ENCODE data around the gene COL11A1. TPM values are rescaled to one million over a fixed set of nuclear protein-coding genes. Genes with fewer than 3 reads are reported as not detected.

The COL11A1 gene
- total RNA-seq, 1 experiment from 2014 or later: not detected

- Mint-ChIP-seq H3K27me3 (ENCODE audit: insufficient read depth, unreplicated experiment) (no peaks in the 10 kb centered on the region), H3K27ac (ENCODE audit: unreplicated experiment) (no peak overlapping the region), H3K4me3 (ENCODE audit: unreplicated experiment) (no peak overlapping the region), H3K36me3 (ENCODE audit: insufficient read depth, unreplicated experiment) (no peaks in the 10 kb centered on the region), H3K4me1 (ENCODE audit: low read depth, unreplicated experiment) (no peaks in the 10 kb centered on the region), H3K9me3 (ENCODE audit: unreplicated experiment) (no peaks in the 10 kb centered on the region)
- ChIA-PET CTCF (no interaction called here), POLR2A (no interaction called here)
- H3K27me3 ChIP-seq (replicated peaks; ENCODE audit: control insufficient read depth, insufficient read depth, low read length): no peaks in the 10 kb centered on the region
- H3K9me3 ChIP-seq: no peaks in the 10 kb centered on the region
- TF ChIP-seq, protein P1, sequence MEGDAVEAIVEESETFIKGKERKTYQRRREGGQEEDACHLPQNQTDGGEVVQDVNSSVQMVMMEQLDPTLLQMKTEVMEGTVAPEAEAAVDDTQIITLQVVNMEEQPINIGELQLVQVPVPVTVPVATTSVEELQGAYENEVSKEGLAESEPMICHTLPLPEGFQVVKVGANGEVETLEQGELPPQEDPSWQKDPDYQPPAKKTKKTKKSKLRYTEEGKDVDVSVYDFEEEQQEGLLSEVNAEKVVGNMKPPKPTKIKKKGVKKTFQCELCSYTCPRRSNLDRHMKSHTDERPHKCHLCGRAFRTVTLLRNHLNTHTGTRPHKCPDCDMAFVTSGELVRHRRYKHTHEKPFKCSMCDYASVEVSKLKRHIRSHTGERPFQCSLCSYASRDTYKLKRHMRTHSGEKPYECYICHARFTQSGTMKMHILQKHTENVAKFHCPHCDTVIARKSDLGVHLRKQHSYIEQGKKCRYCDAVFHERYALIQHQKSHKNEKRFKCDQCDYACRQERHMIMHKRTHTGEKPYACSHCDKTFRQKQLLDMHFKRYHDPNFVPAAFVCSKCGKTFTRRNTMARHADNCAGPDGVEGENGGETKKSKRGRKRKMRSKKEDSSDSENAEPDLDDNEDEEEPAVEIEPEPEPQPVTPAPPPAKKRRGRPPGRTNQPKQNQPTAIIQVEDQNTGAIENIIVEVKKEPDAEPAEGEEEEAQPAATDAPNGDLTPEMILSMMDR (IDR thresholded peaks at IDR 0.05; ENCODE audit: insufficient read depth in 1 of 2, low read depth in 1 of 2, low read length in 1 of 2, severe bottlenecking in 1 of 2, unreplicated experiment in 1 of 2): no peak
- intact Hi-C loops (cut with micrococcal nuclease; ENCODE audit: unreplicated experiment): no loop called here
- no TSS peak for BruUV-seq (replicated peaks)
- H3K4me3 ChIP-seq (ENCODE audit: low read depth, low read length): no peak overlapping the region
- H3K4me1 ChIP-seq: no peaks in the 10 kb centered on the region
- no peak for DNase-seq
- no peaks in the 10 kb centered on the region for H3K36me3 ChIP-seq (ENCODE audit: control insufficient read depth, insufficient read depth, low read length)
Observed at GRCh38 chr1:103089221-103089620, 19.1 kb downstream of the COL11A1 start.

GRCh38 chr1:103087256-103087655, 21.1 kb downstream of the COL11A1 start:
- ChIA-PET POLR2A (no interaction called here), CTCF (no interaction called here)

DNA sequence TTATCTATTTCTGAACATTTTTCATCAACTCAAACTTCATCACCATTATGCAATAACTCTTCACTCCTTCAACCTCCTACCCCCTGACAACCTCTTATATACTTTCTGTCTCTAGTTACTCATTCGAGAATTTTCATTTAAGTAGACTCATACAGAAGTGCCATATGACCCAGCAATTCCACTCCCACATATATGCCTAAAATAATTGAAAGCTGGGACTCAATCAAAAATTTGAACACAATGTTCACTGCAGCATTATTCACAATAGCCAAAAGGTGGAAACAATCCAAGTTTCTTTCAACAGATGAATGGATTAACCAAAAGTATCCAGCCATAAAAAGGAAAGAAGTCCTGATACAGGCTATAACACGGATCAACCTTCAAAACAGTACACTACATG, 24.1 kb downstream of the COL11A1 start:
- no peaks in the 10 kb centered on the region for H3K27me3 Mint-ChIP-seq (ENCODE audit: insufficient read depth, unreplicated experiment)
- DNase-seq: no peak
- H3K27me3 ChIP-seq (replicated peaks; ENCODE audit: control insufficient read depth, insufficient read depth, low read length): no peaks in the 10 kb centered on the region
- H3K27ac Mint-ChIP-seq (ENCODE audit: unreplicated experiment): no peak overlapping the region
- no peaks in the 10 kb centered on the region for H3K9me3 ChIP-seq
- H3K4me3 Mint-ChIP-seq (ENCODE audit: unreplicated experiment): no peak overlapping the region
- intact Hi-C loops (cut with micrococcal nuclease; ENCODE audit: unreplicated experiment): no loop called here
- no peaks in the 10 kb centered on the region for H3K4me1 ChIP-seq
- no peaks in the 10 kb centered on the region for H3K9me3 Mint-ChIP-seq (ENCODE audit: unreplicated experiment)
- BruUV-seq (replicated peaks): no TSS peak
- CTCF ChIA-PET: no interaction called here
- H3K36me3 Mint-ChIP-seq (ENCODE audit: insufficient read depth, unreplicated experiment): no peaks in the 10 kb centered on the region
- POLR2A ChIA-PET: no interaction called here
- H3K4me3 ChIP-seq (ENCODE audit: low read depth, low read length): no peak overlapping the region
- TF ChIP-seq, protein P1 (IDR thresholded peaks at IDR 0.05; ENCODE audit: insufficient read depth in 1 of 2, low read depth in 1 of 2, low read length in 1 of 2, severe bottlenecking in 1 of 2, unreplicated experiment in 1 of 2): no peak
- no peaks in the 10 kb centered on the region for H3K36me3 ChIP-seq (ENCODE audit: control insufficient read depth, insufficient read depth, low read length)
- H3K4me1 Mint-ChIP-seq (ENCODE audit: low read depth, unreplicated experiment): no peaks in the 10 kb centered on the region

More at GRCh38 chr1:103087256-103087655, 21.1 kb downstream of the COL11A1 start:
- H3K9me3 Mint-ChIP-seq (ENCODE audit: unreplicated experiment): no peaks in the 10 kb centered on the region
- DNase-seq: no peak
- Histone ChIP-seq H3K4me1 (no peaks in the 10 kb centered on the region), H3K4me3 (ENCODE audit: low read depth, low read length) (no peak overlapping the region), H3K9me3 (no peaks in the 10 kb centered on the region), H3K27me3 (replicated peaks; ENCODE audit: control insufficient read depth, insufficient read depth, low read length) (no peaks in the 10 kb centered on the region), H3K36me3 (ENCODE audit: control insufficient read depth, insufficient read depth, low read length) (no peaks in the 10 kb centered on the region)
- no peak overlapping the region for H3K4me3 Mint-ChIP-seq (ENCODE audit: unreplicated experiment)
- no TSS peak for BruUV-seq (replicated peaks)
- H3K27ac Mint-ChIP-seq (ENCODE audit: unreplicated experiment): no peak overlapping the region
- no peaks in the 10 kb centered on the region for H3K36me3 Mint-ChIP-seq (ENCODE audit: insufficient read depth, unreplicated experiment)
- intact Hi-C loops (cut with micrococcal nuclease; ENCODE audit: unreplicated experiment): no loop called here
- H3K27me3 Mint-ChIP-seq (ENCODE audit: insufficient read depth, unreplicated experiment): no peaks in the 10 kb centered on the region
- TF ChIP-seq, protein P1 (IDR thresholded peaks at IDR 0.05; ENCODE audit: insufficient read depth in 1 of 2, low read depth in 1 of 2, low read length in 1 of 2, severe bottlenecking in 1 of 2, unreplicated experiment in 1 of 2): no peak
- H3K4me1 Mint-ChIP-seq (ENCODE audit: low read depth, unreplicated experiment): no peaks in the 10 kb centered on the region
